K562 (cell line): ENCODE data around the gene C12orf42. TPM values are rescaled to one million over a fixed set of nuclear protein-coding genes. Genes with fewer than 3 reads are reported as not detected.

Experiments
- BRCA1 ChIP-seq, 2 experiments: fragments of 450-650 bp in 1 of 2; sonication (generic) in 1 of 2; formaldehyde crosslinking in 1 of 2; IDR thresholded peaks; 2 replicates each; pipeline versions ENCODE4 v1.5.0 to v1.6.1; 2017 to 2020; ENCODE audit warnings: mild to moderate bottlenecking in 1 of 2, missing genetic modification reagents in 1 of 2
- ELF4 ChIP-seq: fragments of 450-650 bp; formaldehyde crosslinking; IDR thresholded peaks from 2 replicates; pipeline ENCODE4 v1.4.0; 2022; ENCODE audit warnings: missing genetic modification characterization
- HDAC3 ChIP-seq: fragments of 450-650 bp; IDR thresholded peaks from 2 replicates; pipeline ENCODE4 v1.6.1; 2018; ENCODE audit warnings: borderline replicate concordance, mild to moderate bottlenecking, moderate library complexity; ENCODE audit not compliant: partially characterized antibody
- PHF20 ChIP-seq: fragments of 450-650 bp; IDR thresholded peaks from 2 replicates; pipeline ENCODE4 v1.6.1; 2018; ENCODE audit not compliant: partially characterized antibody
- PRPF4 ChIP-seq: fragments of 200-400 bp; formaldehyde crosslinking; IDR thresholded peaks from one replicate; pipeline ENCODE4 v1.6.1; 2017; ENCODE audit warnings: low read length, low read depth, mild to moderate bottlenecking; ENCODE audit not compliant: insufficient read depth, poor library complexity, severe bottlenecking
- RBM34 ChIP-seq: fragments of 200-400 bp; formaldehyde crosslinking; IDR thresholded peaks from 2 replicates; pipeline ENCODE4 v1.6.1; 2018; ENCODE audit warnings: low read length, borderline replicate concordance; ENCODE audit not compliant: insufficient read depth
- TBL1XR1 ChIP-seq, 2 experiments: IDR thresholded peaks; 2 replicates each; pipeline ENCODE4 v1.6.1; 2012; ENCODE audit warnings: improper control_type of control experiment in 2 of 2, low read length in 2 of 2, mild to moderate bottlenecking in 1 of 2
- ZFP1 ChIP-seq: fragments of 450-650 bp; formaldehyde crosslinking; IDR thresholded peaks from 2 replicates; pipeline ENCODE4 v1.4.0; 2020; ENCODE audit warnings: mild to moderate bottlenecking, mixed read lengths
- polyA plus RNA-seq, 8 experiments: library from polyadenylated mRNA; depleted of rRNA in 4 of 8; stranded (reverse) in 5 of 8; unstranded in 3 of 8; fragments of >200 nt; fragmentation: Nextera tagmentation in 2 of 8; fragmentation: Illumina TruSeq in 1 of 8; extraction: Ambion mirVana in 2 of 8; extraction: Trizol in 1 of 8; gene quantifications; 2 replicates each; pipeline versions ENCODE4 v1.2.1 to v1.2.3, GENCODE V29; 2011 to 2014; ENCODE audit warnings: inconsistent platforms in 1 of 8, missing spikeins in 1 of 8
- total RNA-seq, 7 experiments: library from RNA; depleted of rRNA in 6 of 7; stranded (reverse); fragments of >200 nt in 6 of 7; fragmentation: Illumina TruSeq in 2 of 7; extraction: Trizol in 2 of 7; gene quantifications; 2 replicates each; pipeline versions ENCODE4 v1.2.1 to v1.2.3, GENCODE V29; 2011 to 2021; ENCODE audit warnings: low replicate concordance in 1 of 7
- TF ChIP-seq, protein P1 (sequence below): fragments of 450-650 bp; formaldehyde crosslinking; IDR thresholded peaks from 2 replicates; pipeline ENCODE4 v1.4.0; 2020; ENCODE audit warnings: mild to moderate bottlenecking, moderate library complexity
- TF ChIP-seq, protein P2 (sequence below): fragments of 450-650 bp; formaldehyde crosslinking; conservative IDR thresholded peaks from 2 replicates; pipeline ENCODE4 v1.4.0; 2022; ENCODE audit warnings: mild to moderate bottlenecking, missing genetic modification characterization
- TF ChIP-seq, protein P3 (sequence below): fragments of 450-650 bp; IDR thresholded peaks from 2 replicates; pipeline ENCODE4 v1.6.1; 2016; ENCODE audit warnings: antibody characterized with exemption
- TF ChIP-seq, protein P4 (sequence below): fragments of 450-650 bp; formaldehyde crosslinking; IDR thresholded peaks from 2 replicates; pipeline ENCODE4 v1.4.0; 2020; ENCODE audit warnings: mild to moderate bottlenecking, mixed read lengths
- TF ChIP-seq, protein P5 (sequence below), 3 experiments: IDR thresholded peaks in 2 of 3; conservative IDR thresholded peaks in 1 of 3; 2 replicates each; pipeline ENCODE4 v1.5.1; 2011 to 2012; ENCODE audit warnings: low read length in 3 of 3, mild to moderate bottlenecking in 3 of 3, control low read depth in 2 of 3, improper control_type of control experiment in 1 of 3, inconsistent platforms in 1 of 3, low read depth in 1 of 3, mixed read lengths in 1 of 3, moderate library complexity in 1 of 3; ENCODE audit not compliant: insufficient read depth in 2 of 3

Gene C12orf42
- total and polyA plus RNA-seq, 9 of the 15 experiments (the other 6 are each of a cell fraction or from before 2014, with no cell fraction given) = not detected

DNA sequence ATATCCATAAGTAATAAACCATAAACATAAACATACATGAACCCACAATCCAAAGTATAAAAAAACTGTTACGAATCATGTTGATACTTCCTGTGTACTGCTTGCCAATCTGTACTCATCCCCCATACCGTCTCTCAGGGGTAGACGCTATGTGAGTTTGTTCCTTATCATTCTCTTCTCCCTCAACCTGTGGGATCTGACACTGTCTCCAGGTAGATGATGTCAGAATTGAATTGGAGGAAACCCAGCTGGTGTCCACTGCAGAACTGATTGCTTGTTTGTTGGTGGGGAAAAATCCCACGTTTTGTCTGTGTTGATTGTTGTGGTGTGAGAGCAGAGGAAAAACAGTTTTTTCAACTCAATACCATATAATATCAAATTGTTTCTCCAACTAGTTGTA lies 50.8 kb downstream of the C12orf42 start (continued):
- TF ChIP-seq, protein P1, sequence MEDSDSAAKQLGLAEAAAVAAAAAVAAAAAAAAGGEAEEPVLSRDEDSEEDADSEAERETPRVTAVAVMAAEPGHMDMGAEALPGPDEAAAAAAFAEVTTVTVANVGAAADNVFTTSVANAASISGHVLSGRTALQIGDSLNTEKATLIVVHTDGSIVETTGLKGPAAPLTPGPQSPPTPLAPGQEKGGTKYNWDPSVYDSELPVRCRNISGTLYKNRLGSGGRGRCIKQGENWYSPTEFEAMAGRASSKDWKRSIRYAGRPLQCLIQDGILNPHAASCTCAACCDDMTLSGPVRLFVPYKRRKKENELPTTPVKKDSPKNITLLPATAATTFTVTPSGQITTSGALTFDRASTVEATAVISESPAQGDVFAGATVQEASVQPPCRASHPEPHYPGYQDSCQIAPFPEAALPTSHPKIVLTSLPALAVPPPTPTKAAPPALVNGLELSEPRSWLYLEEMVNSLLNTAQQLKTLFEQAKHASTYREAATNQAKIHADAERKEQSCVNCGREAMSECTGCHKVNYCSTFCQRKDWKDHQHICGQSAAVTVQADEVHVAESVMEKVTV (CRISPR knock-in tag) = no peak
- TF ChIP-seq, protein P2, sequence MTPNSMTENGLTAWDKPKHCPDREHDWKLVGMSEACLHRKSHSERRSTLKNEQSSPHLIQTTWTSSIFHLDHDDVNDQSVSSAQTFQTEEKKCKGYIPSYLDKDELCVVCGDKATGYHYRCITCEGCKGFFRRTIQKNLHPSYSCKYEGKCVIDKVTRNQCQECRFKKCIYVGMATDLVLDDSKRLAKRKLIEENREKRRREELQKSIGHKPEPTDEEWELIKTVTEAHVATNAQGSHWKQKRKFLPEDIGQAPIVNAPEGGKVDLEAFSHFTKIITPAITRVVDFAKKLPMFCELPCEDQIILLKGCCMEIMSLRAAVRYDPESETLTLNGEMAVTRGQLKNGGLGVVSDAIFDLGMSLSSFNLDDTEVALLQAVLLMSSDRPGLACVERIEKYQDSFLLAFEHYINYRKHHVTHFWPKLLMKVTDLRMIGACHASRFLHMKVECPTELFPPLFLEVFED (CRISPR knock-in tag) = no peak
- TF ChIP-seq PHF20 (no peak), TBL1XR1 (IDR thresholded peaks at IDR 0.05; ENCODE audit: low read length in 2 of 2) (no peak), ZFP1 (CRISPR knock-in tag) (no peak), HDAC3 (no peak), RBM34 (no peak), PRPF4 (no peak), BRCA1 (IDR thresholded peaks at IDR 0.05) (no peak), BRCA1 (CRISPR knock-in tag; IDR thresholded peaks at IDR 0.05) (no peak), ELF4 (CRISPR knock-in tag) (no peak)
- TF ChIP-seq, protein P3, sequence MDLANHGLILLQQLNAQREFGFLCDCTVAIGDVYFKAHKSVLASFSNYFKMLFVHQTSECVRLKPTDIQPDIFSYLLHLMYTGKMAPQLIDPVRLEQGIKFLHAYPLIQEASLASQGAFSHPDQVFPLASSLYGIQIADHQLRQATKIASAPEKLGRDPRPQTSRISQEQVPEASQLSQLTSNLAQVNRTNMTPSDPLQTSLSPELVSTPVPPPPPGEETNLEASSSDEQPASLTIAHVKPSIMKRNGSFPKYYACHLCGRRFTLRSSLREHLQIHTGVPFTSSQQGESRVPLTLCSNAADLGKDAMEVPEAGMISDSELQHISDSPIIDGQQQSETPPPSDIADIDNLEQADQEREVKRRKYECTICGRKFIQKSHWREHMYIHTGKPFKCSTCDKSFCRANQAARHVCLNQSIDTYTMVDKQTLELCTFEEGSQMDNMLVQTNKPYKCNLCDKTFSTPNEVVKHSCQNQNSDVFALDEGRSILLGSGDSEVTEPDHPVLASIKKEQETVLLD = no peak
- TF ChIP-seq, protein P4, sequence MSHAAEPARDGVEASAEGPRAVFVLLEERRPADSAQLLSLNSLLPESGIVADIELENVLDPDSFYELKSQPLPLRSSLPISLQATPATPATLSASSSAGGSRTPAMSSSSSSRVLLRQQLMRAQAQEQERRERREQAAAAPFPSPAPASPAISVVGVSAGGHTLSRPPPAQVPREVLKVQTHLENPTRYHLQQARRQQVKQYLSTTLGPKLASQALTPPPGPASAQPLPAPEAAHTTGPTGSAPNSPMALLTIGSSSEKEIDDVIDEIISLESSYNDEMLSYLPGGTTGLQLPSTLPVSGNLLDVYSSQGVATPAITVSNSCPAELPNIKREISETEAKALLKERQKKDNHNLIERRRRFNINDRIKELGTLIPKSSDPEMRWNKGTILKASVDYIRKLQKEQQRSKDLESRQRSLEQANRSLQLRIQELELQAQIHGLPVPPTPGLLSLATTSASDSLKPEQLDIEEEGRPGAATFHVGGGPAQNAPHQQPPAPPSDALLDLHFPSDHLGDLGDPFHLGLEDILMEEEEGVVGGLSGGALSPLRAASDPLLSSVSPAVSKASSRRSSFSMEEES (CRISPR knock-in tag) = no peak
- TF ChIP-seq, protein P5, sequence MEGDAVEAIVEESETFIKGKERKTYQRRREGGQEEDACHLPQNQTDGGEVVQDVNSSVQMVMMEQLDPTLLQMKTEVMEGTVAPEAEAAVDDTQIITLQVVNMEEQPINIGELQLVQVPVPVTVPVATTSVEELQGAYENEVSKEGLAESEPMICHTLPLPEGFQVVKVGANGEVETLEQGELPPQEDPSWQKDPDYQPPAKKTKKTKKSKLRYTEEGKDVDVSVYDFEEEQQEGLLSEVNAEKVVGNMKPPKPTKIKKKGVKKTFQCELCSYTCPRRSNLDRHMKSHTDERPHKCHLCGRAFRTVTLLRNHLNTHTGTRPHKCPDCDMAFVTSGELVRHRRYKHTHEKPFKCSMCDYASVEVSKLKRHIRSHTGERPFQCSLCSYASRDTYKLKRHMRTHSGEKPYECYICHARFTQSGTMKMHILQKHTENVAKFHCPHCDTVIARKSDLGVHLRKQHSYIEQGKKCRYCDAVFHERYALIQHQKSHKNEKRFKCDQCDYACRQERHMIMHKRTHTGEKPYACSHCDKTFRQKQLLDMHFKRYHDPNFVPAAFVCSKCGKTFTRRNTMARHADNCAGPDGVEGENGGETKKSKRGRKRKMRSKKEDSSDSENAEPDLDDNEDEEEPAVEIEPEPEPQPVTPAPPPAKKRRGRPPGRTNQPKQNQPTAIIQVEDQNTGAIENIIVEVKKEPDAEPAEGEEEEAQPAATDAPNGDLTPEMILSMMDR (IDR thresholded peaks at IDR 0.05 in 2 of 3, conservative IDR thresholded peaks at IDR 0.05 in 1 of 3; ENCODE audit: insufficient read depth in 2 of 3, low read depth in 1 of 3, low read length in 3 of 3) = no peak
